GM12873 (cell line): Measurements from ENCODE around the gene ATE1.

ENCODE experiments used
- CTCF ChIP-seq: IDR thresholded peaks from 2 replicates; pipeline ENCODE4 v1.5.1; 2012; ENCODE audit warnings: low read depth, mild to moderate bottlenecking, moderate library complexity, low read length, control low read depth; ENCODE audit not compliant: insufficient read depth; ENCODE audit errors: missing control alignments

Gene ATE1

GRCh38 chr10:121900443-121901174 lies 27.2 kb downstream of the ATE1 start:
- peak; percentile 65 for TF ChIP-seq CTCF

- no peak for TF ChIP-seq CTCF
Observed at GRCh38 chr10:121899727-121900126, 28.1 kb downstream of the ATE1 start.

- TF ChIP-seq CTCF = no peak
Observed at GRCh38 chr10:121891103-121891502, 36.7 kb downstream of the ATE1 start.

- no peak for TF ChIP-seq CTCF
Observed at GRCh38 chr10:121889212-121889611, 38.6 kb downstream of the ATE1 start.

GRCh38 chr10:121886997-121887622 lies 40.7 kb downstream of the ATE1 start:
- TF ChIP-seq CTCF = peak; percentile 76

GRCh38 chr10:121886181-121886580 lies 41.6 kb downstream of the ATE1 start:
- no peak for TF ChIP-seq CTCF

- TF ChIP-seq CTCF = no peak
Observed at GRCh38 chr10:121880895-121881294, 46.9 kb downstream of the ATE1 start.
